Panc1 (cell line): ENCODE data around the gene KMT2D. TPM values are rescaled to one million over a fixed set of nuclear protein-coding genes. Genes with fewer than 3 reads are reported as not detected.
"Not testable (repeated sequence)": the region's sequence is repeated elsewhere in the genome, so short reads cannot be mapped to it uniquely, and the experiment has no call there.

Experiments
- ATAC-seq: fragments of 200-7000 bp; cut with Tn5 transposase; 2 replicates; pipeline ENCODE4 v1.9.1; 2020; ENCODE audit warnings: mild to moderate bottlenecking, moderate library complexity
- BruUV-seq: library from RNA; stranded (reverse); fragments of 400-500 nt; replicated peaks from 2 replicates; lab custom pipeline; 2021; lab: Mats Ljungman, UMichigan
- CTCF ChIA-PET: fragments of 300-600 bp; sonication (Branson Sonifier 250); formaldehyde crosslinking; loops from one replicate; lab custom pipeline; 2022; ENCODE audit warnings: antibody characterized with exemption; lab: Charles Lee
- POLR2A ChIA-PET: fragments of 300-600 bp; sonication (Branson Sonifier 250); formaldehyde crosslinking; loops from one replicate; lab custom pipeline; 2022; ENCODE audit warnings: antibody characterized with exemption; lab: Charles Lee
- DNase-seq: peaks from one replicate; pipeline ENCODE4 v3.0.0-alpha.2; 2010; ENCODE audit warnings: low read depth, low spot score
- H3K27ac ChIP-seq: 2 replicates; pipeline ENCODE4 v1.5.1; 2011; ENCODE audit warnings: mild to moderate bottlenecking, low read length, inconsistent platforms
- H3K27me3 ChIP-seq: fragments of 200-500 bp; sonication (Bioruptor generic); 2 replicates; pipeline ENCODE4 v1.6.0; 2014; ENCODE audit warnings: low read length, inconsistent platforms; ENCODE audit not compliant: control insufficient read depth, insufficient read depth
- H3K36me3 ChIP-seq: fragments of 200-500 bp; sonication (Bioruptor generic); 2 replicates; pipeline ENCODE4 v1.5.1; 2014; ENCODE audit warnings: inconsistent platforms, mild to moderate bottlenecking, low read length, moderate library complexity; ENCODE audit not compliant: control insufficient read depth, insufficient read depth
- H3K4me1 ChIP-seq: 2 replicates; pipeline ENCODE4 v1.5.1; 2011; ENCODE audit warnings: inconsistent platforms, mild to moderate bottlenecking, low read length, moderate library complexity; ENCODE audit not compliant: control insufficient read depth, insufficient read depth
- H3K4me3 ChIP-seq, 2 experiments: 2 replicates each; pipeline ENCODE4 v1.5.1; 2011 to 2012; ENCODE audit warnings: low read depth in 2 of 2, low read length in 2 of 2, mild to moderate bottlenecking in 2 of 2, inconsistent platforms in 1 of 2, moderate library complexity in 1 of 2
- H3K9me3 ChIP-seq: fragments of 200-500 bp; sonication (Bioruptor generic); 2 replicates; pipeline ENCODE4 v1.5.1; 2014; ENCODE audit warnings: low read depth, mild to moderate bottlenecking, inconsistent platforms, low read length, moderate library complexity; ENCODE audit not compliant: control insufficient read depth, insufficient read depth
- POLR2AphosphoS5 ChIP-seq: IDR thresholded peaks from 2 replicates; pipeline ENCODE4 v1.6.1; 2012; ENCODE audit warnings: mild to moderate bottlenecking, low read depth, low read length, moderate library complexity
- REST ChIP-seq, 2 experiments: IDR thresholded peaks; 2 replicates each; pipeline ENCODE4 v1.6.1; 2011 to 2012; ENCODE audit warnings: low read depth in 2 of 2, control low read depth in 1 of 2, low read length in 1 of 2, mild to moderate bottlenecking in 1 of 2, moderate library complexity in 1 of 2; ENCODE audit not compliant: insufficient read depth in 1 of 2
- SIN3A ChIP-seq: IDR thresholded peaks from 2 replicates; pipeline ENCODE4 v1.6.1; 2012; ENCODE audit warnings: low read depth, mild to moderate bottlenecking, low read length, moderate library complexity, borderline replicate concordance; ENCODE audit not compliant: insufficient read depth
- TCF7L2 ChIP-seq: IDR thresholded peaks from 2 replicates; pipeline ENCODE4 v1.6.1; 2011; ENCODE audit warnings: mild to moderate bottlenecking, low read depth, low read length, inconsistent platforms
- in situ Hi-C: cut with HindIII; loops from 2 replicates; pipeline ENCODE4 v1.10.0; 2016; ENCODE audit warnings: low sequenced_read_pairs, low pct_unique_long_range_greater_than_20kb
- intact Hi-C: fragments of 100-400 bp; cut with micrococcal nuclease; formaldehyde crosslinking; loops from one replicate; pipeline ENCODE4 v1.10.0; 2022; ENCODE audit not compliant: unreplicated experiment
- total RNA-seq: library from RNA; stranded (reverse); gene quantifications from one replicate; pipeline ENCODE4 v1.2.1, GENCODE V29; 2021; ENCODE audit not compliant: unreplicated experiment
- TF ChIP-seq, protein P1 (sequence below): fragments of 450-650 bp; IDR thresholded peaks from 2 replicates; pipeline ENCODE4 v1.5.1; 2017; ENCODE audit warnings: mild to moderate bottlenecking

The KMT2D gene
- total RNA-seq, 1 experiment from 2014 or later, result 64.7 TPM

DNA sequence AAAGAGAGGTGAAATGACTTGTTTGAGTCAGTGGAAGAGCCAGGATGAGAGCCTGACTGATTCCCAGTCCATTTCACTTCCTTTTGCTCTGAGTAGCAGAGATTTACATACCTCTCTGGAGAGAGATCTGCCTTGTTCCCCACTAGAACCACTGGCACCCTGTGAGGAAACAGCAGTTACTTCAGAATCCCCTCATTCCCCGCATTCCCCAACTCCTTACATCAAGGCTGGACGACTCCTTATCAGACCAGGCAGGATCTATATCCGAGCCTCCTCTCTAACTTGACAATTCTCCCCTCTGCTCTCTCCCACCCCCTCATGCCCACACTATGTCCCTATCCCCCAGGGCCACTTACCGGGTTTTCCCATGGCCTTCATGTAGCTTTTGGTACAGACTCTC is 5.5 kb upstream of the KMT2D start:
- POLR2A ChIA-PET, result no interaction called here
- CTCF ChIA-PET, result interaction anchor here (0.7 kb wide), 1 partner anchor 30 kb away, joined by 3 read pairs; no protein-coding TSS in a partner anchor
- Histone ChIP-seq H3K36me3 (no peaks in the 10 kb centered on the region), H3K9me3 (no peaks in the 10 kb centered on the region), H3K4me1 (peaks cover 12% of the 10 kb centered on the region), H3K27ac (no peak overlapping the region), H3K4me3 (no peak overlapping the region), H3K27me3 (no peaks in the 10 kb centered on the region)
- in situ Hi-C loops (no loop called here), intact Hi-C loops (no loop called here)
- no peak for TF ChIP-seq SIN3A
- DNase-seq, result no peak
- no peak for ATAC-seq
- no TSS peak for BruUV-seq

GRCh38 chr12:49064767-49065152 is 4.2 kb upstream of the KMT2D start:
- in situ Hi-C loops (no loop called here), intact Hi-C loops (loop anchor here (5.0 kb wide), 1 partner anchor 58 kb away; no protein-coding TSS in a partner anchor)
- no peaks in the 10 kb centered on the region; the same call in 1 of the 2 replicates for H3K36me3 ChIP-seq
- no peak for DNase-seq
- no peaks in the 10 kb centered on the region for H3K9me3 ChIP-seq
- no peak for ATAC-seq
- H3K27me3 ChIP-seq, result no peaks in the 10 kb centered on the region
- no peak for TF ChIP-seq REST (IDR thresholded peaks at IDR 0.05; ENCODE audit: insufficient read depth in 1 of 2, low read depth in 2 of 2, low read length in 1 of 2)
- TF ChIP-seq, protein P1, sequence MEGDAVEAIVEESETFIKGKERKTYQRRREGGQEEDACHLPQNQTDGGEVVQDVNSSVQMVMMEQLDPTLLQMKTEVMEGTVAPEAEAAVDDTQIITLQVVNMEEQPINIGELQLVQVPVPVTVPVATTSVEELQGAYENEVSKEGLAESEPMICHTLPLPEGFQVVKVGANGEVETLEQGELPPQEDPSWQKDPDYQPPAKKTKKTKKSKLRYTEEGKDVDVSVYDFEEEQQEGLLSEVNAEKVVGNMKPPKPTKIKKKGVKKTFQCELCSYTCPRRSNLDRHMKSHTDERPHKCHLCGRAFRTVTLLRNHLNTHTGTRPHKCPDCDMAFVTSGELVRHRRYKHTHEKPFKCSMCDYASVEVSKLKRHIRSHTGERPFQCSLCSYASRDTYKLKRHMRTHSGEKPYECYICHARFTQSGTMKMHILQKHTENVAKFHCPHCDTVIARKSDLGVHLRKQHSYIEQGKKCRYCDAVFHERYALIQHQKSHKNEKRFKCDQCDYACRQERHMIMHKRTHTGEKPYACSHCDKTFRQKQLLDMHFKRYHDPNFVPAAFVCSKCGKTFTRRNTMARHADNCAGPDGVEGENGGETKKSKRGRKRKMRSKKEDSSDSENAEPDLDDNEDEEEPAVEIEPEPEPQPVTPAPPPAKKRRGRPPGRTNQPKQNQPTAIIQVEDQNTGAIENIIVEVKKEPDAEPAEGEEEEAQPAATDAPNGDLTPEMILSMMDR, result no peak
- no peak for TF ChIP-seq SIN3A
- no peak for TF ChIP-seq POLR2AphosphoS5
- TF ChIP-seq TCF7L2, result no peak
- peaks cover 8% of the 10 kb centered on the region; the same call in 1 of the 2 replicates for H3K4me1 ChIP-seq
- no peak overlapping the region for H3K4me3 ChIP-seq
- no peak overlapping the region for H3K27ac ChIP-seq
- ChIA-PET POLR2A (no interaction called here), CTCF (interaction anchor here (0.6 to 2.5 kb wide), 6 partner anchors 23 to 55 kb away, joined by 3 to 22 read pairs (median 7); partner anchors contain the start of gene LMBR1L)
- no TSS peak for BruUV-seq

GRCh38 chr12:49061916-49062315 is 1.3 kb upstream of the KMT2D start:
- H3K27me3 ChIP-seq, ATAC-seq, H3K9me3 ChIP-seq, H3K4me3 ChIP-seq, H3K36me3 ChIP-seq, POLR2A ChIA-PET, DNase-seq, BruUV-seq, CTCF ChIA-PET, in situ Hi-C loops: not testable (repeated sequence)
- peaks cover 17% of the 10 kb centered on the region for H3K4me1 ChIP-seq
- peak overlapping the region; percentile 84; the same call in 1 of the 2 replicates for H3K27ac ChIP-seq
- intact Hi-C loops, result loop anchor here (5.0 kb wide), 1 partner anchor 60 kb away; no protein-coding TSS in a partner anchor
